Large intestine (tissue), 3 donors: ENCODE results near the gene GJB4. TPM values are rescaled to one million over a fixed set of nuclear protein-coding genes. Genes with fewer than 3 reads are reported as not detected.
A peak's percentile ranks its signal among the peaks of the same experiment; 100 is the strongest.

ENCODE experiments used
- DNase-seq, 2 donors: peaks; one replicate each; pipeline versions ENCODE4 v3.0.0 to v3.0.0-alpha.2; 2013
- H3K27ac ChIP-seq: one replicate; pipeline ENCODE4 v1.5.1; 2013; ENCODE audit warnings: low read length
- H3K27me3 ChIP-seq: 2 replicates; pipeline ENCODE4 v1.6.1; 2013; ENCODE audit warnings: low read length; ENCODE audit not compliant: control insufficient read depth, insufficient read depth
- H3K36me3 ChIP-seq: 2 replicates; pipeline ENCODE4 v1.6.1; 2013; ENCODE audit warnings: low read length; ENCODE audit not compliant: control insufficient read depth, insufficient read depth
- H3K4me1 ChIP-seq: one replicate; pipeline ENCODE4 v1.6.1; 2013; ENCODE audit warnings: low read length; ENCODE audit not compliant: control insufficient read depth, insufficient read depth
- H3K4me3 ChIP-seq: one replicate; pipeline ENCODE4 v1.5.1; 2013; ENCODE audit warnings: low read length
- H3K9me3 ChIP-seq: one replicate; pipeline ENCODE4 v1.6.1; 2013; ENCODE audit warnings: mild to moderate bottlenecking, low read depth, low read length, moderate library complexity; ENCODE audit not compliant: control insufficient read depth
- WGBS: methylation state at CpG from one replicate; pipeline ENCODE4 v1.1.5; 2013; ENCODE audit warnings: low lambda C conversion rate; ENCODE audit not compliant: insufficient coverage; 5-methylcytosine and 5-hydroxymethylcytosine counted together
- polyA plus RNA-seq: library from polyadenylated mRNA; unstranded; fragments of 120-200 nt; gene quantifications from one replicate; pipeline ENCODE4 v1.2.1, GENCODE V29; 2013

Gene GJB4
- polyA plus RNA-seq, 1 donor: 0.10 TPM

DNA sequence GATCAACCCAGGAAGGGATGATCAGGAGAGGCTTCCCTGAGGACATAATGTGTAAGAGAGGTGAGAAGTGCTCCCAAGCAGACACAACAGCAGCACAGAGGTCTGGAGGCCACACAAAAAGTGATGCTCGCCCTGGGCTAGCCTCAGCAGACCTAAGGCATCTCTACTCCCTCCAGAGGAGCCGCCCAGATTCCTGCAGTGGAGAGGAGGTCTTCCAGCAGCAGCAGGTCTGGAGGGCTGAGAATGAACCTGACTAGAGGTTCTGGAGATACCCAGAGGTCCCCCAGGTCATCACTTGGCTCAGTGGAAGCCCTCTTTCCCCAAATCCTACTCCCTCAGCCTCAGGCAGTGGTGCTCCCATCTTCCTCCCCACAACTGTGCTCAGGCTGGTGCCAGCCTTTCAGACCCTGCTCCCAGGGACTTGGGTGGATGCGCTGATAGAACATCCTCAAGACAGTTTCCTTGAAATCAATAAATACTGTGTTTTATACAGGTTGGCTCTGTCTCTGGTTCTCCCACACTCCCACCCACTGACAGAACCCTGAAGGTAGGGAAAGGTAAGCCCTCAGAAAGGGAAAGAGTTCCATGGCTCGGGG is 26.4 kb downstream of the GJB4 start:
- Histone ChIP-seq H3K9me3 (no peaks in the 10 kb centered on the region), H3K4me1 (peaks cover 10% of the 10 kb centered on the region), H3K36me3 (no peaks in the 10 kb centered on the region), H3K4me3 (no peak overlapping the region), H3K27ac (no peak overlapping the region), H3K27me3 (peaks cover 19% of the 10 kb centered on the region)
- no CpG with 5 or more reads among the region's 4 CpGs for WGBS
- no peak for DNase-seq

DNA sequence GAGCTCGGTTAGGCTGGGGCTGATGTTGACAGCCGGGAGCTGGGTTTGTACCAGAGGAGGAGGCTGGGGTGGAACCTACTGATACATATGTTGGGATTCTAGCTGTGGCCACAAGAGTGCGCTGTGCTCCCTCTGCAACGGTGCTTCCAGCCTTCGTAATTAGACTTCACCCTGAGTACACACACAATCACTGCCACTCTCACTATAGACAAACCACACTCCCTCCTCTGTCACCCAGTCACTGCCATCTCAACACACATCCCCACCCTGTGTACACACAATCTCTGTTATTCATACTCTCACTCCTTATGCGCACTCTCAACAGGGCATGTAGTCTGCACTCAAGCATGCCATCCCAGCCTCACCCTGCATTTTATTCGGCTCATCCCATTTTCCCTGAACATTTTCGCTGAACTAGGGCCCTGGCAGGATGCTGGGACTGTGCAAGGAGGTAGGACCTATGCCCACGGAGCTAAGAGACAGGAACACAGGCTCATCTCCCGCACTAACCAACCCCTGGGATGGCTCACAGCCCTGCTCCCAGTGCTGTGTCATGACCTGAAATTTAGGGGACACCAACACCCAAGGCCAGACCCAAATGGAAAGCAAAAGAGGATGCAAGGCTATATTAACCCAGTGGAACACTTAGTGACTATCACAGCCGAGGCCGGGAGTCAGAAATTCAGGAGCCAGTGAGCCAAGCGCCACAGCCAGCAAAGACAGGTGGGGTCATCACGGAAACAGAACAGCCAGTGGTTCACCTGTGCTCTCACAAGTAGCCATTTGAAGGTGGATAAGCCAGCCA is 27.2 kb downstream of the GJB4 start:
- Histone ChIP-seq H3K9me3 (no peaks in the 10 kb centered on the region), H3K27me3 (peaks cover 20% of the 10 kb centered on the region), H3K27ac (no peak overlapping the region), H3K4me1 (peaks cover 9% of the 10 kb centered on the region), H3K4me3 (no peak overlapping the region), H3K36me3 (no peaks in the 10 kb centered on the region)
- DNase-seq: peak; percentile 75 to 86
- WGBS: 29% methylated on average over 1 of the region's 14 CpGs

DNA sequence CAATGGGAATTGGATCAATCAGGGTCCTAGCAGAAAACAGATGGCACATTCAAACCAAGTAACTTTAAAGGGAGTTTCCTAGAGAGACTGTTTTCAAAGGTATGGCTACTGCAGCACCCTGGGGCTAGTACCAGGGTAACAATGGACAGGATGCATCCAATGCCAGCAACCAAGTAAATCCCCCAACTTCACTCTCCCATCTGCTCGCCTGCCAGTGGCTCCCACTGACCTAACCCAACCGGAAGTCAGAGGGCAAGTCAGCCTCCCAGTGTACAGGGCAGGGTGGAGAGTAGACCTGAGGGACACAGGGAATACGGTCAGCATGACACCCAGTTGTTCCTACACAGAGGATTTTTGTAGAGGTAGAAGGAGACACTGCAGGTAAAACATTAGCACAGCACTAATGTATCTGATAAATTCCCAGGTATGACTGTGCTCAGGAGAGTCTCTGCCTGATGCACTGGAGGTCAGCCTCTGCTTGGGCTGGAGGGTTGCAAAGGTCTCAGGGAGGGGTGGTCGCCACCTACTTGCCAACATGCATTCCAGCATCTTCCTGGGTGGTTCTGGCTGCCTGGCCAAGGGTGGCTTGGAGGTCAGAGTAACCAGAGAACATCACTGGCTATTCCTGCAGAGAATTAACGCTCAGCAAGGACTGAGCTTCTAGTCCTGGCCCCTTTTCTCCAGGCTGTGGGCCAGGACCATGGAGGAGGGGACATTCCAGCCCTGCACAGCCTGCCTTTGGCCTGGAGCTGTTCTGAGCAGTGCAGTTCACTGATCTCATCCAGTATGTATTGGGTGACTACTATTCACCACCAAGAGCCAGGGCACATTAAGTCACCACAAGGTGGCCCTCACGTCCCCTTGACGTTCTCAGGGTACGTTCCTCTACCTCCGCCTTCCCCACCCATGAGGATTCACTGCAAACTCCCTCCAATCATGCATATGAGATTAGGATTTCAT is 28.2 kb downstream of the GJB4 start:
- DNase-seq: no peak
- no peaks in the 10 kb centered on the region for H3K36me3 ChIP-seq
- H3K27ac ChIP-seq: no peak overlapping the region
- no peak overlapping the region for H3K4me3 ChIP-seq
- WGBS: no CpG with 5 or more reads among the region's 9 CpGs
- peaks cover 3% of the 10 kb centered on the region for H3K4me1 ChIP-seq
- no peaks in the 10 kb centered on the region for H3K9me3 ChIP-seq
- H3K27me3 ChIP-seq: peaks cover 21% of the 10 kb centered on the region

DNA sequence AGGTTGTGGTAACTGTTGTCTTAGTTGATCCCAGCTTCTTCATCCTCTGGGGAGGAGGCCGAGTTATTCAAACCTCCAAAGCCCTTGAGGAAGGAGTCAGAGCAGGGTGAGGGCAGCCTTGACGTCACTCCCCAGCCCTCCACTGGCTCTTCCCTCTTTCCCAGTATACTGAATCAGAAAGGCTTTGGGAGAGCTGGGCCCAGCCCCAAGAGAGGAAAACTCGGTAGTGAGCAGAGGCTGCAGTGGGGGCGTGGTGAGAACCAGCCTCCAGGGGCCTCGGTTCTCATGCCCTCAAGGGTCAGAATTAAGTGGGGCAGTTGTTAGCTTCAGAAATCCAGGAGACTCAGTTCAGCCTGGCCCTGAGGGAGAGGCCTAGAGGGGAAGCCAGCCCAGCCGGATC is 31.4 kb downstream of the GJB4 start:
- Histone ChIP-seq H3K4me3 (no peak overlapping the region), H3K9me3 (no peaks in the 10 kb centered on the region), H3K27ac (no peak overlapping the region), H3K27me3 (peaks cover 29% of the 10 kb centered on the region), H3K36me3 (no peaks in the 10 kb centered on the region), H3K4me1 (peaks cover 3% of the 10 kb centered on the region)
- no peak for DNase-seq
- WGBS: no CpG with 5 or more reads among the region's 6 CpGs

DNA sequence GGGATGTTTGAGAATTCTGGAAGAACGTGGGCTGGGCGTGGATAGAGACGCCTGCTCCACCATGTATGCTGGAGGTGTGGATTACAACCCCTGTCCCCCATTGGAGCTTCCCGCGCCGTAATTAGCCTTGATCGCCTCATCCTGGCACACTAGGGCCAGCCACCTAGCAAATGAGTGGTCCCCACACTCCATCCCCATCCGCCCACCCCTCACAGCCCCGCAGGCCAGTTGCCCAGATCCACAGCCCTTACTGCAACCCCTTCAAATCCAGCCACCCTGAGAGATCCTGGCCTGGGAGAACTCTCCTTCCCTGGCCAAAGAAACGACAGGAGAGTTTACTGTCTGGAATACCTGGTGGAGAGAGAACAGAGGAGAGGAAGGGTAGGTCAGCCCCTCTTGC is 32.9 kb downstream of the GJB4 start:
- Histone ChIP-seq H3K27ac (no peak overlapping the region), H3K27me3 (peaks cover 29% of the 10 kb centered on the region), H3K4me3 (no peak overlapping the region), H3K4me1 (no peaks in the 10 kb centered on the region), H3K9me3 (no peaks in the 10 kb centered on the region), H3K36me3 (no peaks in the 10 kb centered on the region)
- no peak for DNase-seq
- WGBS: no CpG with 5 or more reads among the region's 10 CpGs

DNA sequence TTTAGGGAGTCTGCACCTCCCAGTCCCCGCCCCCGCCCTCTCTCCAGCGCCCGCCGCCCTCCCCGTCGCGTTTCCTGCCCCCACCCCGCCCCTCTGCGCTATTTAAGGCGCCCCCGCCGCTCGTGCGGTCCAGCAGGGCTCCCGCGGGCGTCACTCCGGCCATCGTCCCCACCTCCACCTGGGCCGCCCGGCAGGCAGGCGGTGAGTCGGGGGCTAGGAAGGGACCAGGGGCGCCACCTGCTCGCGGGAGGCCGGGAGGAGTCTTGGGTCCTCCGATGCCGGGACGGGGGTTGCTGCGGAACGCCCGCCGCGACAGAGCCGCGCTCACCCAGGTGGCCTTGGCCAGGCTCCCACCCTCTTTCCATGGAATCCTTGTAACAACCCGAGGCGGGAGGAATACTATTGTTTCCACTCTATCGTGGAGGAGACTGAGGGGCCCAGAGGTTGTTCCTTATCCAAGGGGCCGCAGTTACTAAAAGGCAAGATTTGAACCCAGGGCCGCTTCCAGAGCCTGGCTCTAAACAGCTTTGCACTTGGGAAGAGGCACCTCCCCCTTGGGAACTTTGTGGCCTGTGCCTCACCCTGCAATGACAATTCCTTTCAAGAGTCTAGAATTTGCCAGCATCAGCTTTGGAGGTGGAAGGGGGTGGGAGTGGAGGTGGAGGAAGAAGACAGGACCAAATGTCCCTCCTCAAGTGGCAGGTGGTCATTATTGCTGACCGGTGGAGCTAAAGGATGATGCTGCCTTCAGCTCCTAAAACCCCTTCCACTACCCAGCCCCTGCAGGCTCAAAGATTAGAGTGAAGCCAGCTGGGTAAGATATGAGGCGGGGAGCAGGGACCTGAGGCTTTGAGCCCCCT is 33.6 kb downstream of the GJB4 start, which contains the start of gene GJA4:
TSS of gene GJA4 (plus strand) at position 132 of the 860 bp plus-strand sequence. CDS start 1,215 bp downstream, outside the sequence.
- Histone ChIP-seq H3K27ac (no peak within 1 kb of the TSS), H3K4me1 (no peaks in the 10 kb centered on the region), H3K4me3 (no peak within 1 kb of the TSS), H3K36me3 (no peaks in the 10 kb centered on the region), H3K27me3 (peaks cover 29% of the 10 kb centered on the region), H3K9me3 (no peaks in the 10 kb centered on the region)
- WGBS: 0% methylated on average over 3 of the region's 45 CpGs
- DNase-seq: no peak

DNA sequence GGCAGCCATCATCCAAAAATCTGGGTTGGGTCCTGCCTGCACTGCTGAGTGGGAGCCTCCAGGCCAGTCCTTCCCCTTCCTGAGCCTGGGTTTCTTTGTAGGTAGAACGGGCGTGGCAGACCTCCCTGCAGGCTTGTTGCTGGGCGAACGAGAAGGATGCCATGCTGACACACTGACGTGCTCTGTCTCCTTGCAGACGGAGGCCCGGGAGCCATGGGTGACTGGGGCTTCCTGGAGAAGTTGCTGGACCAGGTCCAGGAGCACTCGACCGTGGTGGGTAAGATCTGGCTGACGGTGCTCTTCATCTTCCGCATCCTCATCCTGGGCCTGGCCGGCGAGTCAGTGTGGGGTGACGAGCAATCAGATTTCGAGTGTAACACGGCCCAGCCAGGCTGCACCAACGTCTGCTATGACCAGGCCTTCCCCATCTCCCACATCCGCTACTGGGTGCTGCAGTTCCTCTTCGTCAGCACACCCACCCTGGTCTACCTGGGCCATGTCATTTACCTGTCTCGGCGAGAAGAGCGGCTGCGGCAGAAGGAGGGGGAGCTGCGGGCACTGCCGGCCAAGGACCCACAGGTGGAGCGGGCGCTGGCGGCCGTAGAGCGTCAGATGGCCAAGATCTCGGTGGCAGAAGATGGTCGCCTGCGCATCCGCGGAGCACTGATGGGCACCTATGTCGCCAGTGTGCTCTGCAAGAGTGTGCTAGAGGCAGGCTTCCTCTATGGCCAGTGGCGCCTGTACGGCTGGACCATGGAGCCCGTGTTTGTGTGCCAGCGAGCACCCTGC is 34.7 kb downstream of the GJB4 start:
- no peak for DNase-seq
- Histone ChIP-seq H3K4me1 (no peaks in the 10 kb centered on the region), H3K27me3 (peaks cover 29% of the 10 kb centered on the region), H3K4me3 (no peak overlapping the region), H3K27ac (no peak overlapping the region), H3K36me3 (no peaks in the 10 kb centered on the region), H3K9me3 (no peaks in the 10 kb centered on the region)
- no CpG with 5 or more reads among the region's 40 CpGs for WGBS

DNA sequence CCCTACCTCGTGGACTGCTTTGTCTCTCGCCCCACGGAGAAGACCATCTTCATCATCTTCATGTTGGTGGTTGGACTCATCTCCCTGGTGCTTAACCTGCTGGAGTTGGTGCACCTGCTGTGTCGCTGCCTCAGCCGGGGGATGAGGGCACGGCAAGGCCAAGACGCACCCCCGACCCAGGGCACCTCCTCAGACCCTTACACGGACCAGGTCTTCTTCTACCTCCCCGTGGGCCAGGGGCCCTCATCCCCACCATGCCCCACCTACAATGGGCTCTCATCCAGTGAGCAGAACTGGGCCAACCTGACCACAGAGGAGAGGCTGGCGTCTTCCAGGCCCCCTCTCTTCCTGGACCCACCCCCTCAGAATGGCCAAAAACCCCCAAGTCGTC is 35.2 kb downstream of the GJB4 start:
- Histone ChIP-seq H3K9me3 (no peaks in the 10 kb centered on the region), H3K27me3 (peaks cover 29% of the 10 kb centered on the region), H3K27ac (no peak overlapping the region), H3K4me1 (no peaks in the 10 kb centered on the region), H3K36me3 (no peaks in the 10 kb centered on the region), H3K4me3 (no peak overlapping the region)
- WGBS: no CpG with 5 or more reads among the region's 12 CpGs
- no peak for DNase-seq

DNA sequence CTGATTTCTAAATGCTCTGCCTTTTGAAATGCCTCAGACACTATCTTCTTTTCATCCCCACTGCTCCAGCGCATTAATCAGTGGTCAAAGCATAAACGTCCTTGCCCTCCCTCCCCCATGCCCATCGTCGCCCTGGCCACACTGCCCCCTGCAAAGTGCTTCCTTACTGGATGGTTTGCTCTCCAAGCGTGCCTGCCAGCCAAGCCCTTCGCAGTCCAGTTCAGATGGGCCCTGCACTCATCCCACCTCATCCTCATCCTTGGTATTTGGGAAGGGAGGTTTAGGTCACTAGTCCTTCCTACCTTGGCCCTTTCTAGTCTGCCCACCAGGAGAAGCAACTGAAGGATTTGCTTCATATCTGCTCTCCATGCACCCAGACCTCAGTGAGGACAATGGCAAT is 36.4 kb downstream of the GJB4 start:
- Histone ChIP-seq H3K27me3 (peaks cover 25% of the 10 kb centered on the region), H3K4me3 (no peak overlapping the region), H3K4me1 (no peaks in the 10 kb centered on the region), H3K27ac (no peak overlapping the region), H3K9me3 (no peaks in the 10 kb centered on the region), H3K36me3 (no peaks in the 10 kb centered on the region)
- no peak for DNase-seq
- whole genome bisulfite sequencing: no CpG with 5 or more reads among the region's 6 CpGs
